KMS-11 (cell line): ENCODE data around the gene PVALEF.
"Not testable (repeated sequence)": the region's sequence is repeated elsewhere in the genome, so short reads cannot be mapped to it uniquely, and the experiment has no call there.

Experiments
- H2AFZ ChIP-seq: fragments of 200-600 bp; sonication (generic); 2 replicates; pipeline ENCODE4 v1.6.1; 2016; ENCODE audit warnings: antibody characterized with exemption, mixed run types, low read depth
- H3K27ac ChIP-seq: fragments of 200-600 bp; sonication (generic); 2 replicates; pipeline ENCODE4 v1.6.1; 2016; ENCODE audit warnings: mild to moderate bottlenecking, mixed run types
- H3K27me3 ChIP-seq: fragments of 200-600 bp; sonication (generic); 2 replicates; pipeline ENCODE4 v1.6.1; 2017; ENCODE audit warnings: mild to moderate bottlenecking, low read depth, mixed run types, moderate library complexity; ENCODE audit not compliant: insufficient read depth
- H3K36me3 ChIP-seq: fragments of 200-600 bp; sonication (generic); 2 replicates; pipeline ENCODE4 v1.6.1; 2017; ENCODE audit warnings: mild to moderate bottlenecking, mixed run types; ENCODE audit not compliant: insufficient read depth
- H3K4me1 ChIP-seq: fragments of 200-600 bp; sonication (generic); 2 replicates; pipeline ENCODE4 v1.6.1; 2016; ENCODE audit warnings: mild to moderate bottlenecking, low read depth, mixed run types; ENCODE audit not compliant: poor library complexity, severe bottlenecking
- H3K4me2 ChIP-seq: fragments of 200-600 bp; sonication (generic); 2 replicates; pipeline ENCODE4 v1.7.0; 2016; ENCODE audit warnings: mild to moderate bottlenecking, mixed run types
- H3K4me3 ChIP-seq: fragments of 200-600 bp; sonication (generic); IDR thresholded peaks from 2 replicates; pipeline ENCODE4 v1.6.1; 2017; ENCODE audit warnings: low read depth, low read length, mixed read lengths; ENCODE audit not compliant: insufficient read depth
- H3K79me2 ChIP-seq: fragments of 200-600 bp; sonication (generic); 2 replicates; pipeline ENCODE4 v1.6.1; 2016; ENCODE audit warnings: low read depth, mixed run types; ENCODE audit not compliant: insufficient read depth
- H3K9ac ChIP-seq: fragments of 200-600 bp; sonication (generic); 2 replicates; pipeline ENCODE4 v1.6.1; 2016; ENCODE audit warnings: mild to moderate bottlenecking, mixed run types
- H4K20me1 ChIP-seq: fragments of 200-600 bp; sonication (generic); 2 replicates; pipeline ENCODE4 v1.6.1; 2016; ENCODE audit warnings: mild to moderate bottlenecking, mixed run types; ENCODE audit not compliant: insufficient read depth
- CTCF ChIP-seq: fragments of 200-600 bp; sonication (generic); conservative IDR thresholded peaks from 2 replicates; pipeline ENCODE4 v1.6.1; 2017; ENCODE audit warnings: low read depth, mild to moderate bottlenecking, antibody characterized with exemption, low read length, moderate library complexity, mixed read lengths

The PVALEF gene

DNA sequence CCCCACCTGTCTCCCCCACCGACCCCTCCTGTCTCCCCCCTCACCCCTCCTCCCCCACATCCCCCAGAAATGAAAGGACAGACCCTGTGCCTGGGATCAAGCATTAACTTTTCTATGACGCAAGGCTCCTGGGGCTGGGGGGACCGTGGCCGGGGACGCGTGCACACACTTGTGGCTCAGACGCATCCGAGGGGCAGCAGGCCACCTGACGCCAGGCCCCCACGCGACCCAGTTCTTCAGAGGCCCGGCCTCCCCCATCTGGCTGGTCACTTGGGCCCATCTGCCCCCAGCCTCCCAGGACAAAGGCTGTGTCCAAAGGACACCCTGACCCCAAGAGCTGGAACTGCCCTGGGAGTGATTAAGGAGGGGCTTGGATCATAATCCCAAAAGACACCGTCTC, 14.0 kb upstream of the PVALEF start:
- no peaks in the 10 kb centered on the region for H3K36me3 ChIP-seq
- H3K4me1 ChIP-seq = peaks cover 19% of the 10 kb centered on the region
- no peak overlapping the region for H3K4me2 ChIP-seq
- H3K9ac ChIP-seq = no peak overlapping the region
- H4K20me1 ChIP-seq = no peaks in the 10 kb centered on the region
- peaks cover 94% of the 10 kb centered on the region for H3K27me3 ChIP-seq
- H3K79me2 ChIP-seq = no peaks in the 10 kb centered on the region
- no peak for TF ChIP-seq CTCF
- no peak overlapping the region for H2AFZ ChIP-seq
- H3K27ac ChIP-seq = no peak overlapping the region
- H3K4me3 ChIP-seq = no peak overlapping the region

- peak overlapping the region; percentile 44; the same call in 1 of the 2 replicates for H3K4me2 ChIP-seq
- no peaks in the 10 kb centered on the region for H4K20me1 ChIP-seq
- H3K9ac ChIP-seq = no peak overlapping the region
- no peak overlapping the region for H3K4me3 ChIP-seq
- H3K27me3 ChIP-seq = peaks cover 94% of the 10 kb centered on the region
- no peaks in the 10 kb centered on the region for H3K36me3 ChIP-seq
- TF ChIP-seq CTCF = no peak
- no peak overlapping the region for H3K27ac ChIP-seq
- peaks cover 19% of the 10 kb centered on the region for H3K4me1 ChIP-seq
- no peaks in the 10 kb centered on the region for H3K79me2 ChIP-seq
- peak overlapping the region; percentile 32; the same call in 1 of the 2 replicates for H2AFZ ChIP-seq
Observed at GRCh38 chr17:81152288-81152828, 12.9 kb upstream of the PVALEF start.

GRCh38 chr17:81153340-81153803, 11.9 kb upstream of the PVALEF start:
- TF ChIP-seq CTCF = no peak
- H3K4me2 ChIP-seq = no peak overlapping the region
- no peak overlapping the region for H2AFZ ChIP-seq
- H3K4me3 ChIP-seq = no peak overlapping the region
- H3K9ac ChIP-seq = no peak overlapping the region
- no peak overlapping the region for H3K27ac ChIP-seq
- no peaks in the 10 kb centered on the region for H3K79me2 ChIP-seq
- H4K20me1 ChIP-seq = no peaks in the 10 kb centered on the region
- H3K36me3 ChIP-seq = no peaks in the 10 kb centered on the region
- H3K27me3 ChIP-seq = peaks cover 94% of the 10 kb centered on the region
- peaks cover 19% of the 10 kb centered on the region for H3K4me1 ChIP-seq

GRCh38 chr17:81154016-81154415, 11.3 kb upstream of the PVALEF start:
- not testable (repeated sequence) for H3K4me3 ChIP-seq, H3K79me2 ChIP-seq, H2AFZ ChIP-seq, H3K36me3 ChIP-seq, H3K4me2 ChIP-seq, H3K9ac ChIP-seq, H4K20me1 ChIP-seq, H3K27ac ChIP-seq
- peaks cover 94% of the 10 kb centered on the region for H3K27me3 ChIP-seq
- peaks cover 19% of the 10 kb centered on the region for H3K4me1 ChIP-seq

DNA sequence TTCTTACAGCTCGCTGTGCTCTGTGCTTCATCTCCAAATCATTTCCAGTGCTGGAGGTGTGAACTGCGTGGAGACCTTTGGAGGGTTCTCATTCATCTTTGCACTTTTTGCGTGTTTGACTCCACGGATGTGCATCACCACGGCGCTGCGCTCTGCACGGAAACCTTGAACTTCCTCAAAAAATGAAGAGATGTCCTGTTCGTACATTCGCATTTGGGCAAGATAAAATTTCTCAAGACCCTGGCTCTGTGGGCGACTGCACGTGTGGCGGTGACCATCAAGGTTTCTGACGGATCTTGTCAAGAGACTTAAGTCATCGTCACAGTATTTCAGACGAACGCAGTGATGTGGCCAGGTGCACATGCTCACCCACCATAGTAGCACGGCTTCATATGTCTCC, 10.3 kb upstream of the PVALEF start:
- peaks cover 94% of the 10 kb centered on the region for H3K27me3 ChIP-seq
- no peak overlapping the region for H3K4me2 ChIP-seq
- no peaks in the 10 kb centered on the region for H4K20me1 ChIP-seq
- no peaks in the 10 kb centered on the region for H3K36me3 ChIP-seq
- no peak overlapping the region for H3K4me3 ChIP-seq
- no peak overlapping the region for H3K27ac ChIP-seq
- no peaks in the 10 kb centered on the region for H3K79me2 ChIP-seq
- H3K4me1 ChIP-seq = peaks cover 19% of the 10 kb centered on the region
- H3K9ac ChIP-seq = no peak overlapping the region
- no peak overlapping the region for H2AFZ ChIP-seq
- no peak for TF ChIP-seq CTCF
